ENCODE measurements around the gene ARMCX5.

- TF ChIP-seq TAF1 (IDR thresholded peaks at IDR 0.05; ENCODE audit: low read depth) (no peak), EZH2 (IDR thresholded peaks at IDR 0.05; ENCODE audit: borderline replicate concordance, insufficient read depth, low read length, poor library complexity, severe bottlenecking) (no peak), RAD21 (conservative IDR thresholded peaks at IDR 0.05) (no peak), SMC3 (conservative IDR thresholded peaks at IDR 0.05; ENCODE audit: poor library complexity) (no peak), POLR2AphosphoS5 (IDR thresholded peaks at IDR 0.05) (no peak), CTCF (IDR thresholded peaks at IDR 0.05; ENCODE audit: poor library complexity, severe bottlenecking) (no peak), REST (IDR thresholded peaks at IDR 0.05; ENCODE audit: borderline replicate concordance) (no peak)
These were observed 40.7 kb upstream of the ARMCX5 start for GRCh38 chrX:102558607-102559006.

All from neural cell (in vitro differentiated cells).